SH-SY5Y (cell line): ENCODE measurements around the gene COL5A2.

Source experiments
- GATA2 ChIP-seq: IDR thresholded peaks from 2 replicates; pipeline ENCODE4 v1.6.1; 2011; ENCODE audit warnings: mild to moderate bottlenecking, low read depth, low read length
- GATA3 ChIP-seq: IDR thresholded peaks from 2 replicates; pipeline ENCODE4 v1.6.1; 2011; ENCODE audit warnings: low read depth, mild to moderate bottlenecking, low read length, moderate library complexity

- TF ChIP-seq GATA2 = no peak
- no peak for TF ChIP-seq GATA3
These were observed 17.0 kb downstream of the COL5A2 start for GRCh38 chr2:189162566-189162965.
